Right lobe of liver (tissue), 6 donors: ENCODE results near the gene GRHL3. TPM values are rescaled to one million over a fixed set of nuclear protein-coding genes. Genes with fewer than 3 reads are reported as not detected.

Experiments
- ATAC-seq, 4 donors: fragments of 200-7000 bp; cut with Tn5 transposase; one replicate each; pipeline ENCODE4 v1.9.1; 2020; ENCODE audit warnings: mild to moderate bottlenecking in 4 of 4, moderate library complexity in 4 of 4
- DNase-seq, 3 donors: peaks; one replicate each; pipeline ENCODE4 v3.0.0-alpha.2; 2020
- H3K27ac ChIP-seq, 3 donors: fragments of 200-600 bp; one replicate each; pipeline ENCODE4 v1.8.0; 2022
- H3K27me3 ChIP-seq, 2 donors: fragments of 200-600 bp; one replicate each; pipeline ENCODE4 v1.8.0; 2022
- H3K36me3 ChIP-seq, 4 donors: fragments of 200-600 bp; sonication (generic) in 1 of 4; one replicate each; pipeline versions ENCODE4 v1.5.1 to v1.8.0; 2017 to 2022; ENCODE audit warnings: control low read depth in 1 of 4
- H3K4me1 ChIP-seq, 4 donors: fragments of 200-600 bp; sonication (generic) in 1 of 4; one replicate each; pipeline versions ENCODE4 v1.5.1 to v1.8.0; 2017 to 2022; ENCODE audit warnings: control low read depth in 1 of 4
- H3K4me3 ChIP-seq, 3 donors: fragments of 200-600 bp; one replicate each; pipeline ENCODE4 v1.8.0; 2022
- H3K9me3 ChIP-seq, 4 donors: fragments of 200-600 bp; sonication (generic) in 1 of 4; one replicate each; pipeline versions ENCODE4 v1.5.1 to v1.8.0; 2017 to 2022; ENCODE audit warnings: control low read depth in 1 of 4
- POLR2A ChIP-seq: fragments of 450-650 bp; IDR thresholded peaks from one replicate; pipeline ENCODE4 v1.6.1; 2017; ENCODE audit warnings: antibody characterized with exemption, mild to moderate bottlenecking
- whole genome bisulfite sequencing: methylation state at CpG from one replicate; pipeline ENCODE4 v1.1.6; 2018; ENCODE audit warnings: low coverage, low lambda C conversion rate; ENCODE audit not compliant: insufficient coverage; ENCODE audit errors: missing lambda C conversion rate; 5-methylcytosine and 5-hydroxymethylcytosine counted together
- intact Hi-C, 2 donors: fragments of 100-400 bp; cut with DNase I; formaldehyde crosslinking; loops; one replicate each; pipeline versions ENCODE4 v1.11.2 to v1.14.1; 2022
- total RNA-seq, 6 experiments: library from RNA; depleted of rRNA in 2 of 6; stranded (reverse); fragments of >200 nt in 2 of 6; fragmentation: NEBNext Ultra II Directional in 3 of 6; extraction: Animal tissue kit (Norgen Biotek cat#: 25700) in 3 of 6; gene quantifications; one replicate each; pipeline versions ENCODE4 v1.1.0 to v1.2.4, GENCODE V29; 2016 to 2023
- TF ChIP-seq, protein P1 (sequence below), 4 donors: fragments of 200-600 bp in 3 of 4; fragments of 450-650 bp in 1 of 4; IDR thresholded peaks; one replicate each; pipeline versions ENCODE4 v1.5.1 to v1.8.0; 2016 to 2022; ENCODE audit warnings: antibody characterized with exemption in 4 of 4, mild to moderate bottlenecking in 2 of 4
- donor health status: DM: no; HTN: yes; CAD: no.
- donor health status: DM: no; HTN: no; CAD: no.
- donor health status: DM: no; HTN: no; CAD: no.
- donor health status: DM: no; HTN: yes; CAD: no.
- donor health status: DM: no; HTN: yes; CAD: no.

Gene GRHL3
- total RNA-seq, 6 experiments from 2014 or later: 0.20 to 1.00 (median 0.26) TPM; not detected in 1

DNA sequence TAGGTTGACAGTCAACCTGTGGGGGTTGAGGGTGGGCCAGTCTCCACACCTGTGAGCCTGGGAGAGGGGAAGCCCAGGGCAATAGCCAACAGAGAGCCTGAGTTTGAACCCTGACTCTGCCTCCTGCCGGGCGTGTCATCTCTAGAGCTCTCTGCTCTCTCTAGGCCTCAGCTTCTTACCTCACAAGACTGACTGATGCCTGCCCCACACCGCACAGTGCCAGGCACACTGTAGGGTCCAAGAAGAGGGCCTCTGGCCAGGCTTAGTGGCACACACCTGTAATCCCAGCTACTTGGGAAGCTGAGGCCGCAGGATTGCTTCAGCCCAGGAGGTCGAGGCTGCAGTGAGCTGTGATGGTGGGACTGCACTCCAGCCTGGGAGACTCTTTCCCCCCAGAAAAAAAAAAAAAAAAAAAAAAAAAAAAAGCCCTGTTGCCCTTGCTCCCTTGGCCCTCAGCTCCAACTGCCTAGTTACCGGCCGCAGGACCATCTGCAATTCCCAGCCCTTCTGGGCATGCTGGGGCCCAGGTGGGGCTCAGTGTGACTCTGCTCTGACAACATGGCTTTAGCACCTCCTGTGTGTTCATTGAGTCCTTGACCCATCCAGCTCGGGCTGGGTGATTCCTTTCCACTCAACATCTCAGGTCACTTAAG lies 25.1 kb downstream of the GRHL3 start:
- intact Hi-C loops: no loop called here
- Histone ChIP-seq H3K27me3 (no peaks in the 10 kb centered on the region), H3K36me3 (no peaks in the 10 kb centered on the region), H3K9me3 (no peaks in the 10 kb centered on the region), H3K4me3 (no peak overlapping the region), H3K4me1 (no peaks in the 10 kb centered on the region), H3K27ac (no peak overlapping the region)
- ATAC-seq: peak in 1 of 4 donors; percentile 7
- no peak for TF ChIP-seq POLR2A
- TF ChIP-seq, protein P1, sequence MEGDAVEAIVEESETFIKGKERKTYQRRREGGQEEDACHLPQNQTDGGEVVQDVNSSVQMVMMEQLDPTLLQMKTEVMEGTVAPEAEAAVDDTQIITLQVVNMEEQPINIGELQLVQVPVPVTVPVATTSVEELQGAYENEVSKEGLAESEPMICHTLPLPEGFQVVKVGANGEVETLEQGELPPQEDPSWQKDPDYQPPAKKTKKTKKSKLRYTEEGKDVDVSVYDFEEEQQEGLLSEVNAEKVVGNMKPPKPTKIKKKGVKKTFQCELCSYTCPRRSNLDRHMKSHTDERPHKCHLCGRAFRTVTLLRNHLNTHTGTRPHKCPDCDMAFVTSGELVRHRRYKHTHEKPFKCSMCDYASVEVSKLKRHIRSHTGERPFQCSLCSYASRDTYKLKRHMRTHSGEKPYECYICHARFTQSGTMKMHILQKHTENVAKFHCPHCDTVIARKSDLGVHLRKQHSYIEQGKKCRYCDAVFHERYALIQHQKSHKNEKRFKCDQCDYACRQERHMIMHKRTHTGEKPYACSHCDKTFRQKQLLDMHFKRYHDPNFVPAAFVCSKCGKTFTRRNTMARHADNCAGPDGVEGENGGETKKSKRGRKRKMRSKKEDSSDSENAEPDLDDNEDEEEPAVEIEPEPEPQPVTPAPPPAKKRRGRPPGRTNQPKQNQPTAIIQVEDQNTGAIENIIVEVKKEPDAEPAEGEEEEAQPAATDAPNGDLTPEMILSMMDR (IDR thresholded peaks at IDR 0.05): no peak
- DNase-seq: no peak
- WGBS: 67% methylated on average over 1 of the region's 8 CpGs

DNA sequence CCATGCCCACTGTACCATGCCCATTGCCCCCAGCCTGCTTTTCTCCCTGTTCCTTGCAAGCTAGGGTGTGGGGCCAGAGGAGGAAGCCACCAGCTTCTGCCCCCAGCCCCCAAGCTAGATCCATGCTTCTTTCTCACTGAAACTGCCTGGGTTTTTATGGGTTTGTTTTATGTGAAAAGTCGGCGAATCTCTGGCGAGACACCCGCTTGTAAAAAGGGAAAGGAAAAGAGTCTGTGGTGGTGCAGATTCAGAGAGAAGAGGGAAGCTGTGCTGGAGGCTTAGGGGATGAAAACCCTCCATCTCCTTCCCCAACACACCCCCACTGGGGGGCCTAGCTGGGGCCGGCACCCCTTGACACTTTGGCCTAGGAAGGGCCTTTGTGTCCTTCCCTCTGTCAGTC lies 26.2 kb downstream of the GRHL3 start:
- Histone ChIP-seq H3K36me3 (no peaks in the 10 kb centered on the region), H3K27me3 (no peaks in the 10 kb centered on the region), H3K4me3 (no peak overlapping the region), H3K9me3 (no peaks in the 10 kb centered on the region), H3K4me1 (no peaks in the 10 kb centered on the region), H3K27ac (no peak overlapping the region)
- no peak for ATAC-seq
- DNase-seq: no peak
- WGBS: 84% methylated on average over 4 of the region's 5 CpGs
- intact Hi-C loops: no loop called here
- TF ChIP-seq, protein P1 (IDR thresholded peaks at IDR 0.05): no peak
- TF ChIP-seq POLR2A: no peak

DNA sequence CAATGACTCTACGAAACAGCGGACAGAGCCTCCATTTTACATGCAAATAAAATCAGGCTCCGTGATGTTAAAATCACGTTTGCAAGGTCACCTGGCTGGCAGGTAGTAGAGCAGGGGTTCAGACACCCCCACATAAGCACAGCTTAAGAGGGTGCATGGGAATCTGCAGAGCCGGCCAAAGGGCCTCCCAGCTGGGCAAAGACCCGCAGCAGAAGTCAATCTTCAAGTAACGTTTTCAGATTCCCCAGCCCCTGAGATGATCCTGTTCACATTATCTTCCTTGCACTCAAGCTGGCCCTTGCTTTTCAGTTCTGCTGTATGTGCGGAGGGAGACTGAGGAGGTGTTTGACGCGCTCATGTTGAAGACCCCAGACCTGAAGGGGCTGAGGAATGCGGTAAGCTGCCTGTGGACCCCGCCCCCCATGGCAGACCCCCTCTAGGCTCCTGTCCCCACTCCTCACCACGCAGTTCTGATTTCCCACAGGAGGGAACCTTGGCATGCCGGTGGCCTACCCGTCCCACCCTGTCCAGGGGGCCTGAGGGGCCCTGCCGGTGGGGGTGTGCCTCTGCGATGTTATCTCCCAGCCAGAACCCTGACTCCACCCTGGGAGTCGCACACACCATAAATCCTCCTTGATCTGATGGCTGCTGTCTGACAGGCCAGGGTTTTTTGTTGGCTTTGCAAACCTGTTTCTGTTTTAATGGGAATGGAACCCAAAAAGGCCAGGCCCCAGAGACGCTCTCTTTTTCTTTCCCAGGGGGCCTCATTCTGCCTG lies 28.2 kb downstream of the GRHL3 start:
- intact Hi-C loops: no loop called here
- Histone ChIP-seq H3K27me3 (no peaks in the 10 kb centered on the region), H3K9me3 (no peaks in the 10 kb centered on the region), H3K4me1 (no peaks in the 10 kb centered on the region), H3K36me3 (no peaks in the 10 kb centered on the region), H3K27ac (no peak overlapping the region), H3K4me3 (no peak overlapping the region)
- 88% methylated on average over 3 of the region's 19 CpGs for WGBS
- ATAC-seq: no peak
- no peak for DNase-seq
- TF ChIP-seq POLR2A: no peak
- TF ChIP-seq, protein P1 (IDR thresholded peaks at IDR 0.05): no peak

- no peak overlapping the region for H3K4me3 ChIP-seq
- DNase-seq: no peak
- no peaks in the 10 kb centered on the region for H3K27me3 ChIP-seq
- no peak for ATAC-seq
- H3K9me3 ChIP-seq: no peaks in the 10 kb centered on the region
- no peak overlapping the region for H3K27ac ChIP-seq
- H3K4me1 ChIP-seq: no peaks in the 10 kb centered on the region
- no peaks in the 10 kb centered on the region for H3K36me3 ChIP-seq
- intact Hi-C loops: no loop called here
- WGBS: 94% methylated on average over 3 of the region's 10 CpGs
- TF ChIP-seq, protein P1 (IDR thresholded peaks at IDR 0.05): no peak
- TF ChIP-seq POLR2A: no peak
These were observed 29.0 kb downstream of the GRHL3 start for GRCh38 chr1:24348196-24348595.
